ENCODE measurements around the gene ZNF322.

Gene ZNF322

DNA sequence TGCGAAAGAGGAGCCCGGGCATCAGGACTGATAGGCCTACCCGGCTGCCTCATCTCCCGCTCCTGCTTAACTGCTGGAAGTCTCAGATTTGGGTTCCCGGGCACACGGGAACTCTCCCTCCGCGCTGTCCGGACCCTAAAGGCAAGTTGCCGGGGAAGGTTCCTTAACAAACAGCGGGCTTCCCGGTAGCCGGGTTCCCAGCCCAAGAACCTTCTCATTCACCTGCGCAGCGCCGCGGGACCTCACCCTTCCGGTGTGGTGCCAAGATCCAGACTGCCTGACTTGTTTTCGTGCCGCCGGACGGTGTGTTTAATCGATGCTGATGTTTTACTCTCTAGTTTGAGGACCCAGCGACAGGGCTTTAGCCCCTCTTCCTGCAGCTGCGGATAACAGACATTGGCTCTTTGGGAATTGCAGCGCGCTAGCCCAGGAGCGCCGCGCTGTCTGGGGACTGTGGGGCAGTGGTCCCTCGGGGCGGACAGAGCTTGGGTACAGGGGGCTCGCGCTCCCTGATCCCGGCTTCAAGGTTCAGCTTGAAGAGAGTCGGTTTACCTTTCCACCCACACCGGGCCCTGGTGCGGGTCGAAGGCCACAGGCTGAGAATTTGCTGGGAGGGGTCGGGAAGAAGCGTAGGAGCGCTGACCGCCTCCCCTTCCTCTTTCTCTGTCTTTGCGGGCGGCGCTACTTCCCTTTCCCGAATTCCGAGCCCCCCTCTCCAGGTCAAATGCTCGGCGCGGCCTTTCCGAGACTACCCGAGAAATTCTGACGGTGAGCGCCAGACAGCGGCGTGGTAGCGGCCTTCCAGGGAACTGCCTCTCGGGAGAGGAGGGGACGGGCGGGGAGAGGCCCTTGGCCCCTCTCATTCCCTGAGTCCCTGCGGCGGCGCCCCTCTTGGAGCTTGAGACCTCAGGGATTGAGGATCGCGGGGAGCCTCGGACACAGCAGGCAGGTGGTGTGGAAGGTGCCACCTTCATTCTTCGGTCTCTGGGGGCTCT, 45.6 kb downstream of the ZNF322 start:
- no peak for DNase-seq

DNA sequence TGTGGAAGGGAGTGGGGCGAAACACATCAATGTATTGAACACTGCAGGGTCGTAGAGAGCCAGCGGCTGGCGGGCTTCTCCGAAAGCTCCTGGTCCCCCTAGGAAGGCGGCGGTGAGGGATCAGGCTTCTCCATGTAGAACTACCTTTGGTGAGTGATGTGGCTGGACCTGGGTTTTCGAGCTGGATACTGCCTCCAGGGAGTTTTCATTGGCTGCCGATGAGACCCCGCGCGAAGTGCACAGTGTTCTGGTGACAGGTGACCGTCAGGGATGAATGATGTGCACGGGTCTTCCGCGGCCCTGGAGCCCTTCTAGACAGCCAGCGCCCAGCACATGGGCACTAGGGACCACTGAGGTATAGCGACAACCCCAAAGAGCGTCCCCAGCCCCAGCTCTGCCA, 46.3 kb downstream of the ZNF322 start:
- DNase-seq: no peak

DNA sequence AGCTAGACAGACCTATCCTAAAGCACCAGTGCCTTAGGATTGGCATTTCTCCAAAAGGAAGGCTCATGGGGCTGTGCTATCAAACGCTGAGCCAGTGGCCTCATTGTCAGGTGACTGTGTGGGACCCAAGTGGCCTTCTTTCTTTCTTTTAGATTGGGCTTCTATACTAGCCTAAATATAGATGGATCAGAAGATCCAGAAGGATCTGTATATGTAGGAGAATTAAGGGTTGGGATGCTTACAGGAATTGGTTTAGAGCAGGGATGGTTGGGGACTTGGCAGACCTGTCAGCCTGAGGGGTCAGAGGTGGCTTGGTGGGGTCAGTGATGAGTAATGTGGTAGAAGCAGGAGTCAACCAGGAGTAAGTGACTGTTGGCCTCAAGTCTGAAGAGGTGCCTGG, 47.9 kb downstream of the ZNF322 start:
- no peak for DNase-seq

DNA sequence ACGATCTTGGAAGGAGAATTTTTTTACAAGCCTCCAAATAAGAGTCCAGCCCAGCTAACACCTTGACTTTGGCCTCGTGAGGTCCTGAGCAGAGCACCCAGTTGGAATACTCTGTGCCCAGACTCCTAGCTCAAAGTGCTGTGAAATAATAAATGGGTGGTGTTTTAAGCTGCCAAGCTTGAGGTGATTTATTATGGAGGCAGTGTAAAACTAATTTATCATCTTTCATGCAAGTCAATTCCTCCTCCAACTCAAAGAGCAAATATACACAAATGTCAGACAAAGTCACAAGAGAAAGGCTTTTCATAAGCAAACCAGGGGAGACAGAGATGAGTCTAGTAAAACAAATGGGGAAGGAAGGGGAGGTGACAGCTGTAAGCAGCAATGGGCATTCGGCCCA, 50.1 kb downstream of the ZNF322 start:
- no peak for DNase-seq

DNA sequence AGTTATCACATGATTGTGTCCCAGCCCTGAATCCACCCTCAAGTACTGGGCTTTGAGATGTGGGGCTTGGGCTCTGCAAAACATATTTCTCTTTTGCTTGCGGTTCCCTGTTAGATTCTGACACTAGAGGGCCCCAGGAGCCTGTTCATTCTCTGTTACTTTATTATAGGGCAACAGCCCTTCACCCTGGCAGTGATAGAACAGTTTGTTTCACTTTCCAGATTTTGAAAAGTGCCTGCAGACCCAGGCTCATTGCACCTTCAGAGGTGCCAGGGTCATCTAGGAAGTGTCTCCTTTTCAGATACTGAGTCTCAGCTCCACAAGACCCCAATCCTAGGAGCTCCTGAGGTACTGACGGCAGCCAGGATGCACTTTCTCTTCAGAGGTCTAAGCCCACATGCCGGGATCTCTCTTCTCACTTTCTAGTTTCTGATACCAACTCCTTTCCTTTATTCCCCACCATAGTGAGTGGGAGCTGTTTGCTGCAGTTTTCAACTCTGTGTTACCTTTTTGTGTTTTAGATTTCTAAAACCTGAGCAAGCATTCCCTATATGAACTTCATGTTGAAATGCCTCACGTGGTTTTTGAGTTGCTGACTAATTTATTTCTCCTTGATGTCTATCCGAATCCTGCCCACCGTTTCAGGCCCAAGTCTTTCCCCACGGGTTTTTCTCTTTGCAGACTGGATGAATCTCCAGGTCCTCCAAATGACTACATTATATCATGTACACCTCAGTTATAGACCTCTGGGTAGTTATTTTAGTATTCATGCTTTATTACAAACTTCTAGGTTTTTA, 51.9 kb downstream of the ZNF322 start:
- peak; percentile 57 for DNase-seq

DNA sequence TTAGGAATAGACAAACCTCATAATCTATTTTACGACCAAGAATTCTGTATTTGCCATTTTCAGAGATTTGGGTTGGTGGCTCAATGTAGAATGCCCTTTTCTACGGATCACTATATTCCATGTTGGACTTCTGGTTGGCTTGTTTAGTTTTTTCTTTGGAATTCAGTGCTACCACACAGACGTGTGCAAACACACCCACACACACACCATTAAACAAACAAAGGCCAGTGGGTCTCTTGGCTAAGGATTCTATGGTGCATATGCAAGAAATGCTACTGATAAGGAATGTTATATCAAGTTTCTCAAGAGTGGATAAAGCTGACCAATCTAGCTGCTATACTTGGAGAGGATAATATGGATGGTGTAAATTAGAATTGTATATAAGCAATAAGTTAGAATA, 54.7 kb downstream of the ZNF322 start:
- DNase-seq: no peak

DNA sequence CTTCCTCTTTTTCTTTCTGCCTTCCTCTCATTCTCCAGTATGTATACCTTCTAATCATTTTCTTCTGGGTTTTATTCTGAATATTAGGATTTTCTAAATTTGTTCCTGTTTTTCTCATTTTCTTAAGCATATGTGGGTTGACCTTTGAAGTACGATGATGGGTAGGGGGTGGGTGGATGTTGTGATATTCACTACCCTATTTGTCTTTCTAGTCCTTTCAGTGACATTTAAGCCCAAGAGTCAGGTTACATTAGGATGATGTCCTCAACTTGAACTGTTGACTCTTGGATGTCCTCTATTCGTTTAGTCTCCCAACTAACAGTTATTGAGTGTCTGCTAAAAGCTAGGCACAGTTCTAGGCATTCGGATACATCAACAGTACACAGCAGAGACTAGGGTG, 55.5 kb downstream of the ZNF322 start:
- DNase-seq: no peak

DNA sequence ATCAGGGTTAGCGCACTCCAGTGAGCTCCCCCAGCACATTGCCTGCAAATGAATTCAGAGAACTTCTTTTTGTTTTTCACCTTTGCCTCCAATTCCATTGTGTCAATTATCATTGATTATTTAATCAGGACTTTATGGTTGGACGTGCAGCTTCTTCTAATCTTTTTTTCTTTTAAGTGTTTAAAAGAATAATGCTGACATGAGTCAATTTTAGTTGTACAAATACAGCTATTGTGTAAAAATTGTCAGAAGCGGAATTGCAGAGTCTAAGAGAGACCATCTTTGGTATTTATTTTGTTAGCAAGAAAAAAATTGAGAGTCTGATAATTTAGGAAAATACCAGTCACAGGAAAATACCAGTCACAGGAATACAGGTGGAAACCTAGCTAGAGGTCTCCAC, 57.3 kb downstream of the ZNF322 start:
- DNase-seq: no peak

DNA sequence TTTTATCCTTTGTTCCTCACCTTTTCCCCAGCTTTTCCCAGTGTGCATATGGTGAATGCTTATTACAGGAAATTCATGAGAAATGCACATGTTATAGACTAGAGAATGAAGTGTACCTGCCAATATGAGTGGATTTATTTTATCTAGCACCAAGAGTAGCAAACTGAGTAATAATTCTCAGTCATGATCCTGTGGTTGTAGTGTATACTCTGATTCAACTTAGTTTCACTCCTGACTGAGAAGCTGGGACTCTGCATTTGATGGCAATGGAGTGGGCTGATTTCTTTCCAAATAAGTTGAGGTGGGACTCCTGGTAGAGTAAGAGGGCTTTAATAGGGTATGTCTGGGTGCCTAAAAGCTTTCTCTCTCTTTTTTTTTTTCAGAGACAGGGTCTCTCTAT, 58.8 kb downstream of the ZNF322 start:
- no peak for DNase-seq

DNA sequence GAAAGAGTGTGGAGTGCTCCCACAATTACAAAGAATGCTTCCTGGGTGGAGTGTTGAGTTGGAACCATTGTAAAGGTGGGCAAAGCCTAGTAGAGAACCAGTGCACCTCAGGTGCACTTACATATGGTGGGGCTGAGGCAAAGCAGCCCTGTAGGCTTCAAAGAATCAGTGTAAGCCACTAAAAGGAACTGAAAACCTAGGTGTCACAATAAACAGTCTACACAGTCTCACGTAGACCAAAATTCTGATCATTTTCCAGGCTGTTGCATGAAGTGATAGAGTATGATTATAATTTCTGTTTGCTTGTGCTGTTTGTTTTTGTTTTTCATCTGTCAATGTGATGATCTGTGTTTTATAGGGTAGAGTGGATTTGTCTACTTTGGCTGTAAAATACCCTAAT, 60.0 kb downstream of the ZNF322 start:
- DNase-seq: no peak

DNA sequence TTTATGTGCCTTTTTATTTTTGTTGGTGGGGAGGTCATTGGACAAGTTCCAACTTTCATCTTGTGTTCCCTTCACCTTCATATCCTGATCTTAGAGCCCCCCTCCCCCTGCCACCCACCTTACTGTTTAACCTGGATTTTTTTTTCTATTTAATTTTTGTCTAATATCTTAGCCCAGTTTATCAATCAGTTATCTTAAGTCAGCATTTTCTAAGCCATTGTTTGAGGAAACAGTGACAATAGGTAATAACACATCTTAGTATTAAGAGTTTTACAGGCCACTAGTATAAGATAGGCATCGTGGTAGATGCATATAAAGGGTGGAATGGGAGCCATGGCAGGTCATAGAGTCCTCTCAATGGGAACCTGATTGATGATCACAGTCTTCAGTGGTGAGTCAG, 60.4 kb downstream of the ZNF322 start:
- DNase-seq: no peak

DNA sequence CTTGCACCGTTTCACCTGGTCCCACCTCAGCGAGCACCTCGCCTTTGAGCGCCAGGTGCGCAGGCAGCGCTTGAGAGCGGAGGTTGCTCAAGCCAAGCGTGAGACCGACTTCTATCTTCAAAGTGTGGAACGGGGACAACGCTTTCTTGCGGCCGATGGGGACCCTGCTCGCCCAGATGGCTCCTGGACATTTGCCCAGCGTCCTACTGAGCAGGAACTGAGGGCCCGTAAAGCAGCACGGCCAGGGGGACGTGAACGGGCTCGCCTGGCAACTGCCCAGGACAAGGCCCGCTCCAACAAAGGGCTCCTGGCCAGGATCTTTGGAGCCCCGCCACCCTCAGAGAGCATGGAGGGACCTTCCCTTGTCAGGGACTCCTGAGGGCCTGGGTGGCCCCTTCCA, 61.3 kb downstream of the ZNF322 start:
- no peak for DNase-seq

DNA sequence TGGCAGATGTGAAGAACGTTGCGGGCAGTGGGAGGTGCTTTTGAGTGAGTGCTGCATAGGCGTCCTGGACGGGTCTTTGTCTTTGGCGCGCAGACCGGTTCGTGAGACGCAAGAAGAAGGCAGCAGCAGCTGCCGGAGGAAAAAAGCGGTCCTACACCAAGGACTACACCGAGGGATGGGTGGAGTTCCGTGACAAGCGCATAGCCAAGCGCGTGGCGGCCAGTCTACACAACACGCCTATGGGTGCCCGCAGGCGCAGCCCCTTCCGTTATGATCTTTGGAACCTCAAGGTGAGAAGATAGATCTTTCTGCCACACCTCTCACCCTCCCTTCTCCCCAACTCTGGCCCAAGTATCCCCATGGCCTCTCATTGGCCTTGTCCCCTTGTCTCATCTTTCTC, 61.7 kb downstream of the ZNF322 start:
- no peak for DNase-seq

DNA sequence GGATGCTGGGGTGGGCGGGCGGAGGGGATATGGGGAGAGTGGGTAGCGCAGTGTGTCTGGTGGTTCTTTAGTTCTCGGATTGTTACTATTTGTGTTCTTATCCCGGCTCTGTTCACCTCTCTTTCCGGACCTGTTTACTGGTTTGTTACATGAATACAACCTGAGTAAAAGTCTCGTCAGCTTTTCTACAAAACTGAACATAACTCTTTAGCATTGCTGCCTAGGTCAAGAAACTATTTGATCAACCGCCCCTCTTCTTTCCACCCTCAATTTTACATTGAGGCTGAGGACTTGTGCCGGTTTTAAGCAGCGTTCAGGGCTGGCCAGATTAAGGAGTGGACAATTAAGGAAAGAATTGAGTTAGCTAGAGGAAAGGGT, 62.2 kb downstream of the ZNF322 start:
- DNase-seq: no peak

DNA sequence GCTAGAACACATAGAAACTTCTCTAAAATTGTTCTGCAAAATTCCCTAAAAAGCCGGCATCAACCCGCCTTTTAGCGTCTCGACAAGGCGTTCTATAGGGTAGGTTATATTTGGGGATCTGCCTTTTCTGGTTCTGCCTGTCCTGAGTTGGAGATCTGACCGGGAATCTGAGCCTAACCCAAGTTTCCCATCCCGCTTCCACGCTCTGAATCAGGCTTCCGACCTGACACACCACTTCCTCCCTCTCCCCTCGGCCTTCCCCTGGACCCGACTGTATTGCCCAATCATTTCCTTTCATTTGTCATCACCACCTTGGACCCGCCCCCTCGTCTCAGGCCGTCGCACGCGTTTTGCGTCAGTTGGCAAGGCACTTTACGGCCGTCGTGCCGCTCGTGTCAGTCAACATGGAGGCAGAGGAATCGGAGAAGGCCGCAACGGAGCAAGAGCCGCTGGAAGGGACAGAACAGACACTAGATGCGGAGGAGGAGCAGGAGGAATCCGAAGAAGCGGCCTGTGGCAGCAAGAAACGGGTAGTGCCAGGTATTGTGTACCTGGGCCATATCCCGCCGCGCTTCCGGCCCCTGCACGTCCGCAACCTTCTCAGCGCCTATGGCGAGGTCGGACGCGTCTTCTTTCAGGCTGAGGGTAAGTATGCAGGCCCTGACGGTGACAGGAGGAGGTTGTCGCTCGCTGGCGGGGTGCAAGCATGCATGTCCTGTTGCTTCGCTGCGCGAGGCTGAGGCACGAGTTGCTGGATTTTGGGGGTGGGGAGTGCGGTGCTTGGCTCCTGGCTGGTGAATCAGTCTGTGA, 62.8 kb downstream of the ZNF322 start, which contains the start of gene ABT1:
Gene ABT1 (plus strand): TSS at position 375 of the 810 bp plus-strand sequence. CDS start 30 bp downstream, at position 405.
- peak; percentile 96 for DNase-seq

DNA sequence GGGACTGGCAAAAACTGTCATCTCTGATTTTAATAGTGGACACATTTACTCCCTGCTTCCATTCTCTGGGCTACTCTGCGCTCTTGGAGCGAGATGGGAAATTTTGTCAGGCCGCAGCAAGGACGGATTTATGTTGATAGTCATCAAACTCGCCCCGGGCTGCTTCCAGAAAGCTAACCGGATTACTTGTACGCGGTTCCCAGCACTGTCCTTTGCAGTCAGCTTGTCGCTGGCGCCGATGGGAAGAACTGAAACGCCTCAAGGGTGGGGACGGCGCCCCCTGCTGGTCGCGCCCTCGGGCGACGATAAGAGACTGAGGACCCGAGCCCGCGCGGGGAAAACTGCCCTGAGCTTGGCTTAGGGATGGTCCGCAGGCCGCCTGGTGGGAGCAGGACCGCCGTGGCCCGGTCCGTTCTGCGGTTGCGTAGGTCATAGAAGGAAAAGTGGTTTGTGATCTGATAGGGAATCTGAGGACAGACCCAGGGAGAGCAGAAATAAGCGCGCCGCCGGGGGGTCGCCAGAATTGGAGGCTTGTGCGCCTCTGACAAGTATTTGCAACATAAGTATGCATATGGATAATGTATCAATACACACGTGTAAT, 63.8 kb downstream of the ZNF322 start:
- peak; percentile 85 for DNase-seq

DNA sequence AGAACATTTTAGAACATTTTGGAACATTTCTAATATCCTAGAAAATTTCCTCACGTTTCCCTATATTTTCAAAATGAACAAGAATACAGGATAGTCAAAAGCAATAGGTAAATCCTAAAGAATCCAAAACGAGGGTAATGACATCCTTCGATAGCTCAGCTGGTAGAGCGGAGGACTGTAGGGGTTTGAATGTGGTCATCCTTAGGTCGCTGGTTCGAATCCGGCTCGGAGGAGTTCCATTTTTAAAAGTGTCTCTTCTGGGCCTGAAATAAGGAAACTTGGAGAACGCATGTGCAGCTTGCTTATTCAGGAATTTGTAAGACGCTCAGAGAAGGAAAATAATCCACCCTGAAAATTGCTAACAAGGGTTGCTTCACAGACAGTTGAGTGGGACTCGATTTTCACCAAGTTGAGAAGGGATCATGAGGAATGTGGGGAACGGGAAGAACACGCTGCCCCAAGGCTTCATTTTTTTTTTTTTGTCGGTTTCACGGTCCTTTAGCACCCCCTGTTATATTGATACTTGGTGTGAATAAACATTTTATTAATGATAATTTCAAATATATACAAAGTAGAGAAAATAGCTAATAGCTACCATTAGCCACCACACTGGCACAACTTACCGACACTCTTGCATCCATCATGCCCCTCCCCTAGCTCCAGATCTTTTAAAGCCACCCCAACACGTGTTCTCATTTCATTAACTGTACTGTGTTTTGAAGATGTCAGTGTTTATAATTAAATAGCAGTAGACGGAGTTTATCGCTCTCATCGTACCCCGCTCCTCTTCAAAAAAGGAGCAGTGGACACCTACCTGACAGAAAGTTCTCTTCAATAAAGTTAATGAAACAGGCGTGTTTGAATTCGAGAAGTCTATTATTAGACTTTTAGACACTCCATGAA, 64.6 kb downstream of the ZNF322 start:
- DNase-seq: no peak

DNA sequence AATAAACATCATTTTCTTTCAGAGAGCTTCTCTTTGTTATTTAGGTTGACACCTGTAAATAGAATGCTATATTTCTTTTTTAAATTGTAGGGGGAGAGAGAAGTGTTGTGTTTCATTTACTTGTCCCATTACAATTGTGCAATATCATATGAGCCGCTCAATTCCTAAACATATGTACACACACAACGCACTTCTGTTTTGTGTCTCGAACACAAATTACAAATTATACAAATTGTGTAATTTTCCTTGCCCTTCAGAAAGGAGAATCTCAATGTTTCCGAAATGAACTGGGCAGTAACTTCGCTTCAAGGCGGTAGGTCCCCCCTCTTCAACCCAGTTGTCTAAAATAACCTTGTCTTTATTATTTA, 65.4 kb downstream of the ZNF322 start:
- no peak for DNase-seq

DNA sequence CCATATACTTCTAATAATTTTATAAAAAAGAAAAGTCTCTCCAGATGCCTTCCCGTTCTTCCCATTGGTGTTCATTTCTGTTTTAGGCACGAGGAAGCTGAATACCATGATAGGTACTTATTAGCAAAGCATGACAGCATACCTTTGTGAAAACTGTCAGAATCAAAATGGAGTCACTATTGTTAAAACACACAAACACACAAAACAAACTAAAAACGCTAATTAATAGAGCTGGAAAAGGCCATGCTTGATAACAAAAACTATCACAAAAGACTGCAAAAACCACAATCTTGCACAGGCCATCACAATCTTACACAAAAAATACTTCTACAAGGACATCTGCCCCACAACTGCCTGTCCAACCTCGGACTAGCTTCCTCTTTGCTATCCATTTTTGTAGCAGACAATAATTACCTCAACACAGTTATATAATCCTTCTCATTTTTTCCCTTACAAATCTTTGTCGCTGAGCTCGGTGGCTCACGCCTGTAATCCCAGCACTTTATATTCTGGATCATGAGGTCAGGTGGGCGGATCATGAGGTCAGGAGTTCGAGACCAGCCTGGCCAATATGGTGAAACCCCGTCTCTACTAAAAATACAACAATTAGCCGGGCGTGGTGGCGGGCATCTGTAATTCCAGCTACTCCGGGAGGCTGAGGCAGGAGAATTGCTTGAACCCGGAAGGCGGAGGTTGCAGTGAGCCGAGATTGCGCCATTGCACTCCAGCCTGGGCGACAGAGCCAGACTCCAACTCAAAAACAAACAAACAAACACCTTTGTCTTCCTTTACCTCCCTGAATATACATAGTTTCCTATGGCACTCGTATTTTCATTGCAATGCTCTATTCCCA, 66.0 kb downstream of the ZNF322 start:
- no peak for DNase-seq

DNA sequence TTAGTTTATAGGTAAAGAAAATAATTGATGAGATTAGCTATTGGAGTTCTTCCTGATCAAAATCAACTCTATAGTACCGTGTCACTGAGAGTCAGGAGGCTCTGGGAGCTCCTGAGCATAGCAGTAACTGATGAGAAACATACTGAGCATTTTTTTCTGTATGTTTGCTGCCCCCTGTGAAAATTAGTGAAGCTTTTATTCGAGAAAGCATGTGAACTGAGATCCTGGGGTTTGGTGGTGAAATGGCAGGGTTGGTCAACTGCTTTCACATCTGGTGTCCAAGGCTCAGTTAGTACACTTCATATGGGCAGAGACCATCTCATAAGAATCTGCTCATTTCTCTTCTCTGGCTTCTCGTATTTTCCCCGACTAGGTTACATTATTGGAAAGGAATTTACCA, 66.9 kb downstream of the ZNF322 start:
- DNase-seq: no peak

DNA sequence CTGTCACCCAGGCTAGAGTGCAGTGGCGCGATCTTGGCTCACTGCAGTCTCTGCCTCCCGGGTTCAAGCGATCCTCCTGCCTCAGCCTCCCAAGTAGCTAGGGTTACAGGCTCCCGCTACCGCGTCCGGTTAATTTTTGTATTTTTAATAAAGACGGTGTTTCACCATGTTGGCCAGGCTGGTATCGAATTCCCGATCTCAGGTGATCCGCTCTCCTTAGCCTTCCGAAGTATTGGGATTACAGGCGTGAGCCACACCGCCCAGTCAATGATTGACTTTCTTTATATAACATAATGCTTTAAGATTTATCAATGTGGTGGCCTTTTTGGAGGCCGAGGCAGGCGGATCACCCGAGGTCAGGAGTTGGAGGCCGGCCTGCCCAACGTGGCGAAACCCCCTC, 70.6 kb downstream of the ZNF322 start:
- DNase-seq: no peak
